ENCODE results near the gene PLEK.

DNA sequence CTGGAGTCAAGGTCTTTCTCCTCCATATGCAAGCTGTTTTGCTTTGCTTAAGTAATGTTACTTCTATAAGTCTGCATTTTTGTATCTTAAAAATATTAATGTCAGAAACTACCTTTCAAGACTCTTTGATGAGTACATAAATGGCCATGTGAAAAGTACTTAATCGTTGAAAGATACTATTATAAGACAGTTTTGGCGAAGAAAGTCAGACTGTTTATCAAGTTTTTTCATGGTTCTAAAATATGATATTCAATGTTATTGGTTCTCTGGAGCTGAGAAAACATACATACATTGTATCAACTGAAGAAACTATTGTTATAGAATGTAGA is 76.9 kb downstream of the PLEK start:
- no peak for TF ChIP-seq CTCF (IDR thresholded peaks at IDR 0.05; ENCODE audit: insufficient read depth, low read depth, low read length)
- TF ChIP-seq EZH2 (IDR thresholded peaks at IDR 0.05; ENCODE audit: insufficient read depth, low read length): no peak
